ENCODE results near the gene ASF1B. TPM values are rescaled to one million over a fixed set of nuclear protein-coding genes. Genes with fewer than 3 reads are reported as not detected.
A peak's percentile ranks its signal among the peaks of the same experiment; 100 is the strongest.

Gene ASF1B
- total RNA-seq, 2 donors from 2014 or later = 5.1 to 19.7 TPM

DNA sequence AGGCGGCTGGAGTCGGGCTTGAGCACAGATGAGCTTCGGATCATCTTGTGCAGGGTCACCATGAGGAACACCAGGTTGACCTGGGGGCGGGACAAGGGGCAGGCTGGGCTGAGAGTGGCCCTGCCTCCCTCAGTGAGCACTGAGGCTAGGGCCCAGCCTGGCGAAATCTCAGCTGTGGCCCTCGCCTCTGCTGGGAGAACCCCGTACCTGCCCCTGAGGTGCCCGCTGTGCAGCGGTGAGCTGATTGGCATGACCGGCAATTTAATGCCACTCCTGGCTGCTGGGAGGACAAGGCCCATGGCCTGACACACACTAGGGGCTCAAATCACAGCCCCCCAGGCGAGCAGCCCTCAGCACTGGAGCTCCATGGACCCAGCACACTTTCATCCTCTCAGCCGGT, 19.7 kb upstream of the ASF1B start:
- Histone ChIP-seq H3K36me3 (peaks cover 0 to 7% of the 10 kb centered on the region in 2 donors), H3K9me3 (no peaks in the 10 kb centered on the region), H3K4me3 (no peak overlapping the region), H3K27ac (no peak overlapping the region), H3K27me3 (replicated peaks; ENCODE audit: insufficient read depth) (no peaks in the 10 kb centered on the region), H3K4me1 (replicated peaks) (no peaks in the 10 kb centered on the region)
- 91% methylated on average over 11 of the region's 12 CpGs for WGBS
- TF ChIP-seq POLR2AphosphoS5 (IDR thresholded peaks at IDR 0.05) (no peak), POLR2A (IDR thresholded peaks at IDR 0.05) (no peak)
- TF ChIP-seq, protein P1, sequence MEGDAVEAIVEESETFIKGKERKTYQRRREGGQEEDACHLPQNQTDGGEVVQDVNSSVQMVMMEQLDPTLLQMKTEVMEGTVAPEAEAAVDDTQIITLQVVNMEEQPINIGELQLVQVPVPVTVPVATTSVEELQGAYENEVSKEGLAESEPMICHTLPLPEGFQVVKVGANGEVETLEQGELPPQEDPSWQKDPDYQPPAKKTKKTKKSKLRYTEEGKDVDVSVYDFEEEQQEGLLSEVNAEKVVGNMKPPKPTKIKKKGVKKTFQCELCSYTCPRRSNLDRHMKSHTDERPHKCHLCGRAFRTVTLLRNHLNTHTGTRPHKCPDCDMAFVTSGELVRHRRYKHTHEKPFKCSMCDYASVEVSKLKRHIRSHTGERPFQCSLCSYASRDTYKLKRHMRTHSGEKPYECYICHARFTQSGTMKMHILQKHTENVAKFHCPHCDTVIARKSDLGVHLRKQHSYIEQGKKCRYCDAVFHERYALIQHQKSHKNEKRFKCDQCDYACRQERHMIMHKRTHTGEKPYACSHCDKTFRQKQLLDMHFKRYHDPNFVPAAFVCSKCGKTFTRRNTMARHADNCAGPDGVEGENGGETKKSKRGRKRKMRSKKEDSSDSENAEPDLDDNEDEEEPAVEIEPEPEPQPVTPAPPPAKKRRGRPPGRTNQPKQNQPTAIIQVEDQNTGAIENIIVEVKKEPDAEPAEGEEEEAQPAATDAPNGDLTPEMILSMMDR (IDR thresholded peaks at IDR 0.05) = no peak
- intact Hi-C loops (cut with DNase I) = no loop called here
- DNase-seq (ENCODE audit: low spot score) = no peak

DNA sequence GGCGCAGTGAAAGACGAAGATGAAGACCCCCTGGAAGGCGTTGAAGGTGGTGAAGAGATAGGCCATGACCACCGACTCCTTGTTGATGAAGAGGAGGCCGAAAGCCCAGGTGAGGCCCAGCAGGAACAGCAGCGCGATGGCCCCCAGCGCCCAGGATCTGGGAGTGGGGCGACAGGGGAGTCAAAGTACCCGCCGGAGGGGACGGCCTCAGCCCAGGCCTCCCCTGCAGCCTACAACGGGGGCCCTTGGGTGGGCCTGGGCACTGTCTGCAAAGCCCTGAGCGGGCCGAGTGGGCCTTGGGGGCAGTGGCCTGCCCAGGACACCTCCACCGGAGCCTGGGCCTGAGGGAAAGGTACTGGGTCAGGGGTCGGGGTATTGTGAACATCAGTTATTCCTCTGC, 19.0 kb upstream of the ASF1B start:
- intact Hi-C loops (cut with DNase I) = no loop called here
- H3K27me3 ChIP-seq (replicated peaks; ENCODE audit: insufficient read depth) = no peaks in the 10 kb centered on the region
- H3K27ac ChIP-seq = no peak overlapping the region
- WGBS = 96% methylated on average over 15 of the region's 17 CpGs
- no peak for DNase-seq (ENCODE audit: low spot score)
- H3K4me1 ChIP-seq (replicated peaks) = no peaks in the 10 kb centered on the region
- H3K4me3 ChIP-seq = no peak overlapping the region
- no peaks in the 10 kb centered on the region for H3K9me3 ChIP-seq
- peaks cover 0 to 7% of the 10 kb centered on the region in 2 donors for H3K36me3 ChIP-seq
- TF ChIP-seq POLR2AphosphoS5 (IDR thresholded peaks at IDR 0.05) (no peak), POLR2A (IDR thresholded peaks at IDR 0.05) (no peak)
- TF ChIP-seq, protein P1 (IDR thresholded peaks at IDR 0.05) = no peak

DNA sequence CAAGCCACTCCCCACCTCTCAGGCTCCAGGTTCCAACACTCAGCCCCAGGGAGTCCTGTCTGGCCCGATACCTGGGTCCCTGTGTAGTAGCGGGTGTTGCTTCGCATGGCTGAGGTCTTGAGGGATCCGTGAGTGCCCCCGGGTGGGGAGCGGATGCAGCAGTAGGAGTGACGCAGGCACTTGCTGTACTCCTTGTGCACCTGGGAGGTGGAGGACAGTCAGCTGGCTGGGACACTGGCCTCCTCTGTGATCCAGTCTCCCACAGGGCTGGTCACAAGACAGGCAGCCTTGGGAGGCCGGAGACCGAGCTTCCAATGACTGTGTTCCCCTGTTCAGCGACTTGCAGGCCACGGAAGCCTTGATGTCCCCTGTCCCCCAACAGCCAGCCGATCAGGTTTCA, 16.3 kb upstream of the ASF1B start:
- H3K27me3 ChIP-seq (replicated peaks; ENCODE audit: insufficient read depth) = no peaks in the 10 kb centered on the region
- no peak overlapping the region for H3K4me3 ChIP-seq
- H3K4me1 ChIP-seq (replicated peaks) = peaks cover 10% of the 10 kb centered on the region
- no peak for DNase-seq (ENCODE audit: low spot score)
- 96% methylated on average over 12 of the region's 12 CpGs for WGBS
- intact Hi-C loops (cut with DNase I) = no loop called here
- TF ChIP-seq, protein P1 (IDR thresholded peaks at IDR 0.05) = no peak
- TF ChIP-seq POLR2AphosphoS5 (IDR thresholded peaks at IDR 0.05) (no peak), POLR2A (IDR thresholded peaks at IDR 0.05) (no peak)
- H3K9me3 ChIP-seq = no peaks in the 10 kb centered on the region
- H3K36me3 ChIP-seq = peaks cover 0 to 7% of the 10 kb centered on the region in 2 donors
- no peak overlapping the region for H3K27ac ChIP-seq

DNA sequence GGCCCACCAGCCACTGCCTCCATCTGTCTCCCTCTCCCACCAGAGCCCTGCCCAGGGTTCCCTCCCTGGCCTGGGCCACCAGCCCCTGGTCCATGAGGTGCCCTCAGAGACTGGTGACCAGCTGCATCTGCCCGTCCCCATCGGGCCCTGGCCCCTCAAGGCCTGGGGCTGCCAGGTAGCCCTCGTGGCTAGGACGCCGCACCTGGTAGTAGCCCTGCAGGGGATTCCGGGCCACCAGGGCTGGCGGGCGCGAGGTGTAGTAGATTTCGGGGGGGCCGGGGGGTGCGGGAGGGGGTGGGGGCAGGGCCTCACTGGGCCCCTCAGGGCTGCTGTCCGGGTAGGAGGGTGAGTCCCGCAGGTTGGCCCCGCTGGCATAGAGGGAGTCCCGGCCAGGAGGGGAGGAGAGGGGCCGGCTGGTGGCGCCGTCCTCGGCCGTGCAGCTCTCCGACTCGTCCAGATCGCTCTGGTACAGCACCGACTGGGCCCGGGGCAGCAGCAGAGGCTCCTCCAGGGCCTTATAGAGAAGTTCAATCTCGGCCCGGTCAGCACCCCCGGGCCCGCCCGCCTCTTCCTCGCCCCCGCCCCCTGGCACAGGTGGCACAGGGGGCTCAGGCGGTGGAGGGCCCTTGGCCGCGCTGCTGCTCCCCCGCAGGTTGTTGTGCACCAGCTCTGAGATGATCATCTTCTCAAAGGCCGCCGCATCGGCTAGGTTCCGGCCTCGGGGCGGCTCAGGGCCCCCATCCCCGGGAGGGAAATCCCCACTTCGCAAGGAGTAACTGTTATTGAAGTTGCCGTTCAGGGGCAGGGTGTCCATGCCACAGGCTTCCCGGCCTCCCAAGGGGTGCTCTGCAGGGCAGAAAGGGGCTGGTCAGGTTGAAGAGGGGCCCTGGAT, 14.6 kb upstream of the ASF1B start:
- peak overlapping the region; percentile 63 to 68 for H3K27ac ChIP-seq
- peaks cover 10% of the 10 kb centered on the region for H3K4me1 ChIP-seq (replicated peaks)
- intact Hi-C loops (cut with DNase I) = no loop called here
- DNase-seq (ENCODE audit: low spot score) = no peak
- peaks cover 0 to 4% of the 10 kb centered on the region in 2 donors for H3K36me3 ChIP-seq
- WGBS = 89% methylated on average over 39 of the region's 47 CpGs
- no peaks in the 10 kb centered on the region for H3K27me3 ChIP-seq (replicated peaks; ENCODE audit: insufficient read depth)
- no peak for TF ChIP-seq POLR2AphosphoS5 (IDR thresholded peaks at IDR 0.05)
- TF ChIP-seq POLR2A (IDR thresholded peaks at IDR 0.05) = no peak
- TF ChIP-seq, protein P1 (IDR thresholded peaks at IDR 0.05) = no peak
- H3K4me3 ChIP-seq = no peak overlapping the region
- H3K9me3 ChIP-seq = no peaks in the 10 kb centered on the region

Data from prostate gland (tissue), 2 donors.